Gastroesophageal sphincter (tissue), 3 donors: ENCODE data around the gene MATN3.

Experiments
- POLR2A ChIP-seq, 2 donors: fragments of 450-650 bp; IDR thresholded peaks; one replicate each; pipeline ENCODE4 v1.6.1; 2017; ENCODE audit warnings: antibody characterized with exemption in 2 of 2, mild to moderate bottlenecking in 2 of 2, moderate library complexity in 1 of 2
- POLR2AphosphoS5 ChIP-seq: sonication (generic); formaldehyde crosslinking; IDR thresholded peaks from one replicate; pipeline ENCODE4 v1.6.1; 2017; ENCODE audit warnings: antibody characterized with exemption
- TF ChIP-seq, protein P1 (sequence below), 4 experiments: fragments of 200-600 bp in 2 of 4; fragments of 450-650 bp in 2 of 4; sonication (generic) in 1 of 4; IDR thresholded peaks; one replicate each; pipeline ENCODE4 v1.5.1; 2017 to 2019; ENCODE audit warnings: antibody characterized with exemption in 4 of 4, mild to moderate bottlenecking in 2 of 4, moderate library complexity in 2 of 4

DNA sequence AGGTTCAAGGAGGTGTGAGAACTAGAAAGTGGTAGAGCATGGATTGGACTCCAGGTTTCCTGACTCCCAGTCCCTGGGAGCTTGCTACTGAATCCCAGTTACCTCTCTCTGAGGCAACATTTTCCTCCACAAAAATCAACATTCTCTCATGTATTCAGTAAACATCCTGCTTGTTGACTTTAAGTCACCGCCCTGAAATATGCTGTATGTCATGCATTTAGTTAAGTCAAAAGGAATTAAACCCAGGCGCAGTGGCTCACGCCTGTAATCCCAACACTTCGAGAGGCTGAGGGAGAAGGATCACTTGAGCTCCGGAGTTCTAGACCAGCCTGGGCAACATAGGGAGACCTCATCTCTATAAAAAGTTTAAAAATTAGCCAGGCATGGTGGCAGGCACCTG, 3.8 kb downstream of the MATN3 start:
- TF ChIP-seq, protein P1, sequence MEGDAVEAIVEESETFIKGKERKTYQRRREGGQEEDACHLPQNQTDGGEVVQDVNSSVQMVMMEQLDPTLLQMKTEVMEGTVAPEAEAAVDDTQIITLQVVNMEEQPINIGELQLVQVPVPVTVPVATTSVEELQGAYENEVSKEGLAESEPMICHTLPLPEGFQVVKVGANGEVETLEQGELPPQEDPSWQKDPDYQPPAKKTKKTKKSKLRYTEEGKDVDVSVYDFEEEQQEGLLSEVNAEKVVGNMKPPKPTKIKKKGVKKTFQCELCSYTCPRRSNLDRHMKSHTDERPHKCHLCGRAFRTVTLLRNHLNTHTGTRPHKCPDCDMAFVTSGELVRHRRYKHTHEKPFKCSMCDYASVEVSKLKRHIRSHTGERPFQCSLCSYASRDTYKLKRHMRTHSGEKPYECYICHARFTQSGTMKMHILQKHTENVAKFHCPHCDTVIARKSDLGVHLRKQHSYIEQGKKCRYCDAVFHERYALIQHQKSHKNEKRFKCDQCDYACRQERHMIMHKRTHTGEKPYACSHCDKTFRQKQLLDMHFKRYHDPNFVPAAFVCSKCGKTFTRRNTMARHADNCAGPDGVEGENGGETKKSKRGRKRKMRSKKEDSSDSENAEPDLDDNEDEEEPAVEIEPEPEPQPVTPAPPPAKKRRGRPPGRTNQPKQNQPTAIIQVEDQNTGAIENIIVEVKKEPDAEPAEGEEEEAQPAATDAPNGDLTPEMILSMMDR (IDR thresholded peaks at IDR 0.05): no peak
- TF ChIP-seq POLR2A (IDR thresholded peaks at IDR 0.05) (no peak), POLR2AphosphoS5 (no peak)
